C4-2B (cell line): ENCODE results near the gene LURAP1L.

ENCODE experiments used
- ZFX ChIP-seq: fragments of 450-650 bp; IDR thresholded peaks from 2 replicates; pipeline ENCODE4 v1.6.1; 2017
- TF ChIP-seq, protein P1 (sequence below): fragments of 450-650 bp; conservative IDR thresholded peaks from 2 replicates; pipeline ENCODE4 v1.5.1; 2017; ENCODE audit warnings: mild to moderate bottlenecking

DNA sequence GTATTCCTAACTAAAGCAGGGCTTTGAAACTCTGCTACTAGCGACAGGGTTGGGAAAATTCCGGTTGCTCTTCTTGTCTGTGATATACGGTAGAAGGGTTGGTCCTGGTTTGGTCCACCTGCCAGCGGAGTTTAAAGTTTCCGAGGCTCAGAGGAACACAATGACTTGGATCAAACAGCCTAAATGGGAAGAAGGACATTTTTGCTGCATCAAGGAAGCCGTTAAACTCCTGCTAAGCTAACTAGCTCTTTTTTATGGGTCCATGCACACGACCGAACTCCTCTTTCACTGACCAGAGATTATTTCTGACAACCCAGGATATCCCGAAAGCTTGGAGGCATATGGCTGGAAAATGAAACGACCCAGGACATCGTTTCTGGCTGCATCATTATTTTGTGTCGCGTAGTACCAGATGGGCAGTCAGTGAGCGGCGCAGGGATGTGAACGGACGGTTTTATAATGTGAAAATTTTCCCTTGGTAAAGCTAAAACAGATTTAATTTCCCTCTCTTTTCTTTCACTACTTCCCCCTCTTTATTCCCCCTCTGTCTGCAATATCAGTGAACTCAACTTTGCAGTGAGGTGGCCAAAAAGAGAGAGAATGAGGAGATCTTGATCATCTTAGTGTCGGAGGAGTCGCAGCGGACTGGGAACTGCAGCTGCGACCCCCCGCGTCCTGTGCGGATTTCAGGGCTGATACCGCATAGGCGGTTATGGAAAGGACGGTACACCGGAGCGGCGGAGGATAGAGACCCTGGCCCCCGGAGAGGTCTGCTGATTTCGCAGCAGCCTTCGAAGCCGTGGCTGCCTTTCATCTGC lies at the start of gene LURAP1L:
- TF ChIP-seq, protein P1, sequence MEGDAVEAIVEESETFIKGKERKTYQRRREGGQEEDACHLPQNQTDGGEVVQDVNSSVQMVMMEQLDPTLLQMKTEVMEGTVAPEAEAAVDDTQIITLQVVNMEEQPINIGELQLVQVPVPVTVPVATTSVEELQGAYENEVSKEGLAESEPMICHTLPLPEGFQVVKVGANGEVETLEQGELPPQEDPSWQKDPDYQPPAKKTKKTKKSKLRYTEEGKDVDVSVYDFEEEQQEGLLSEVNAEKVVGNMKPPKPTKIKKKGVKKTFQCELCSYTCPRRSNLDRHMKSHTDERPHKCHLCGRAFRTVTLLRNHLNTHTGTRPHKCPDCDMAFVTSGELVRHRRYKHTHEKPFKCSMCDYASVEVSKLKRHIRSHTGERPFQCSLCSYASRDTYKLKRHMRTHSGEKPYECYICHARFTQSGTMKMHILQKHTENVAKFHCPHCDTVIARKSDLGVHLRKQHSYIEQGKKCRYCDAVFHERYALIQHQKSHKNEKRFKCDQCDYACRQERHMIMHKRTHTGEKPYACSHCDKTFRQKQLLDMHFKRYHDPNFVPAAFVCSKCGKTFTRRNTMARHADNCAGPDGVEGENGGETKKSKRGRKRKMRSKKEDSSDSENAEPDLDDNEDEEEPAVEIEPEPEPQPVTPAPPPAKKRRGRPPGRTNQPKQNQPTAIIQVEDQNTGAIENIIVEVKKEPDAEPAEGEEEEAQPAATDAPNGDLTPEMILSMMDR = no peak
- no peak for TF ChIP-seq ZFX
